Kidney epithelial cell (primary cell): ENCODE data around the gene STXBP5L. TPM values are rescaled to one million over a fixed set of nuclear protein-coding genes. Genes with fewer than 3 reads are reported as not detected.
A peak's percentile ranks its signal among the peaks of the same experiment; 100 is the strongest.
"Not testable (repeated sequence)": the region's sequence is repeated elsewhere in the genome, so short reads cannot be mapped to it uniquely, and the experiment has no call there.

Experiments used
- DNase-seq: peaks from one replicate; pipeline ENCODE4 v3.0.0-alpha.2; 2010; ENCODE audit warnings: low read depth
- H3K27me3 ChIP-seq: 2 replicates; pipeline ENCODE4 v1.6.0; 2011; ENCODE audit warnings: low read length; ENCODE audit not compliant: control insufficient read depth, insufficient read depth
- H3K36me3 ChIP-seq: 2 replicates; pipeline ENCODE4 v1.5.1; 2011; ENCODE audit warnings: low read length; ENCODE audit not compliant: control insufficient read depth, insufficient read depth
- H3K4me3 ChIP-seq: 2 replicates; pipeline ENCODE4 v1.5.1; 2011; ENCODE audit warnings: low read depth, mild to moderate bottlenecking, control low read depth, low read length
- CTCF ChIP-seq: IDR thresholded peaks from 2 replicates; pipeline ENCODE4 v1.5.1; 2011; ENCODE audit warnings: mild to moderate bottlenecking, moderate library complexity, low read length, control low read depth, inconsistent platforms; ENCODE audit not compliant: insufficient read depth, poor library complexity, severe bottlenecking
- total RNA-seq: library from RNA; depleted of rRNA; stranded (reverse); fragments of >200 nt; gene quantifications from 2 replicates; pipeline ENCODE4 v1.2.3, GENCODE V29; 2015

STXBP5L gene
- total RNA-seq, 1 donor from 2014 or later, result 0.13 TPM

GRCh38 chr3:120892921-120893320, 15.1 kb upstream of the STXBP5L start:
- TF ChIP-seq CTCF, result no peak
- H3K4me3 ChIP-seq, result no peak overlapping the region

GRCh38 chr3:120894316-120895057, 13.5 kb upstream of the STXBP5L start:
- no peaks in the 10 kb centered on the region for H3K36me3 ChIP-seq
- H3K4me3 ChIP-seq, result no peak overlapping the region
- H3K27me3 ChIP-seq, result no peaks in the 10 kb centered on the region
- no peak for TF ChIP-seq CTCF
- no peak for DNase-seq

More at GRCh38 chr3:120892921-120893320, 15.1 kb upstream of the STXBP5L start:
- Histone ChIP-seq H3K27me3 (no peaks in the 10 kb centered on the region), H3K36me3 (no peaks in the 10 kb centered on the region)
- DNase-seq, result no peak

- not testable (repeated sequence) for H3K27me3 ChIP-seq, H3K4me3 ChIP-seq, DNase-seq, H3K36me3 ChIP-seq
Observed at GRCh38 chr3:120901716-120902115, 6.3 kb upstream of the STXBP5L start.

- TF ChIP-seq CTCF, result no peak
- Histone ChIP-seq H3K27me3 (peaks cover 2% of the 10 kb centered on the region), H3K4me3 (no peak overlapping the region), H3K36me3 (no peaks in the 10 kb centered on the region)
- no peak for DNase-seq
Observed at GRCh38 chr3:120903221-120903620, 4.8 kb upstream of the STXBP5L start.

GRCh38 chr3:120907659-120908029, 361 bp upstream of the STXBP5L start:
- TF ChIP-seq CTCF, result no peak
- Histone ChIP-seq H3K27me3 (peaks cover 13% of the 10 kb centered on the region), H3K36me3 (no peaks in the 10 kb centered on the region), H3K4me3 (no peak overlapping the region)
- DNase-seq, result no peak

GRCh38 chr3:120908795-120909601, 993 bp downstream of the STXBP5L start:
- Histone ChIP-seq H3K36me3 (no peaks in the 10 kb centered on the region), H3K27me3 (peaks cover 13% of the 10 kb centered on the region), H3K4me3 (peak overlapping the region; percentile 29)
- DNase-seq, result no peak
- no peak for TF ChIP-seq CTCF
